ENCODE data around the gene NSUN6. TPM values are rescaled to one million over a fixed set of nuclear protein-coding genes. Genes with fewer than 3 reads are reported as not detected.
"Not testable (repeated sequence)": the region's sequence is repeated elsewhere in the genome, so short reads cannot be mapped to it uniquely, and the experiment has no call there.

Gene NSUN6
- total and polyA plus RNA-seq, 8 donors, result 8.1 to 33.9 (median 30.6) TPM

DNA sequence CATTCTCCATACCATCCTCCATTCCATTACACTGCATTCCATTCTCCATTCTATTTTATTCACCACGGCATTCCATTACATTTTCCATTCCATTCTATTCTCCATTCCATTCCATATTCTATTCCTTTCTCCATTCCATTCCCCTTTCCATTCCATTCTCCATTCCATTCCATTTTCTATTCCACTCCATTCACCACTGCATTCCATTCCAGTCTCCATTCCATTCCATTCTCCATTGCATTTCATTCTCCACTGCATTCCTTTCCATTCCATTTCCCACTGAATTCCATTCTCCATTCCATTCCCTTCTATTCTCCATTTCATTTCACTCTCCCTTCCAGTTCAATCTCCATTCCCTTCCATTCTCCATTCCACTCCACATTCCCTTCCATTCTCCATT, 79.6 kb downstream of the NSUN6 start:
- no peak for ATAC-seq
- TF ChIP-seq, protein P1, sequence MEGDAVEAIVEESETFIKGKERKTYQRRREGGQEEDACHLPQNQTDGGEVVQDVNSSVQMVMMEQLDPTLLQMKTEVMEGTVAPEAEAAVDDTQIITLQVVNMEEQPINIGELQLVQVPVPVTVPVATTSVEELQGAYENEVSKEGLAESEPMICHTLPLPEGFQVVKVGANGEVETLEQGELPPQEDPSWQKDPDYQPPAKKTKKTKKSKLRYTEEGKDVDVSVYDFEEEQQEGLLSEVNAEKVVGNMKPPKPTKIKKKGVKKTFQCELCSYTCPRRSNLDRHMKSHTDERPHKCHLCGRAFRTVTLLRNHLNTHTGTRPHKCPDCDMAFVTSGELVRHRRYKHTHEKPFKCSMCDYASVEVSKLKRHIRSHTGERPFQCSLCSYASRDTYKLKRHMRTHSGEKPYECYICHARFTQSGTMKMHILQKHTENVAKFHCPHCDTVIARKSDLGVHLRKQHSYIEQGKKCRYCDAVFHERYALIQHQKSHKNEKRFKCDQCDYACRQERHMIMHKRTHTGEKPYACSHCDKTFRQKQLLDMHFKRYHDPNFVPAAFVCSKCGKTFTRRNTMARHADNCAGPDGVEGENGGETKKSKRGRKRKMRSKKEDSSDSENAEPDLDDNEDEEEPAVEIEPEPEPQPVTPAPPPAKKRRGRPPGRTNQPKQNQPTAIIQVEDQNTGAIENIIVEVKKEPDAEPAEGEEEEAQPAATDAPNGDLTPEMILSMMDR (IDR thresholded peaks at IDR 0.05), result no peak
- intact Hi-C loops (cut with DNase I), result no loop called here
- Histone ChIP-seq H3K36me3 (peaks cover 0 to 5% of the 10 kb centered on the region in 2 donors), H3K4me3 (no peak overlapping the region), H3K4me1 (no peaks in the 10 kb centered on the region), H3K9me3 (peaks cover 0 to 62% of the 10 kb centered on the region in 2 donors), H3K27ac (no peak overlapping the region), H3K27me3 (no peaks in the 10 kb centered on the region)
- no peak for DNase-seq

DNA sequence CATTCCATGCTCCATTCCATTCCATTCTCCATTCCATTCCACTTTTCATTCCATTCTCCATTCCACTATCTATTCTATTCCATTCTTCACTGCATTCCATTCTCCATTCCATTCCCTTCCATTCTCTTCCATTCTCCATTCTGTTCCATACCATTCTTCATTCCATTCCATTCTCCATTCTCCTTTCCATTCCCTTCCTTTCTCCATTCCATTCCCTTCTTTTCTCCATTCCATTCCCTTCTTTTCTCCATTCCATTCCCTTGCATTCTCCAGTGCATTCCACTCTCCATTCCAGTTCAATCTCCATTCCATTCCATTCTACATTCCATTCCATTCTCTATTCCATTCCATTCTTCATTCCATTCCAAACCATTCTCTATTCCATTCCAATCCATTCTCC, 80.3 kb downstream of the NSUN6 start:
- Histone ChIP-seq H3K4me1 (no peaks in the 10 kb centered on the region), H3K27me3 (no peaks in the 10 kb centered on the region), H3K4me3 (no peak overlapping the region), H3K9me3 (peaks cover 0 to 69% of the 10 kb centered on the region in 2 donors), H3K27ac (no peak overlapping the region), H3K36me3 (no peaks in the 10 kb centered on the region)
- intact Hi-C loops (cut with DNase I), result no loop called here
- TF ChIP-seq, protein P1 (IDR thresholded peaks at IDR 0.05), result no peak
- ATAC-seq, result no peak
- no peak for DNase-seq

GRCh38 chr10:18570386-18570785, 81.0 kb downstream of the NSUN6 start:
- H3K36me3 ChIP-seq; intact Hi-C loops (cut with DNase I); DNase-seq; H3K27ac ChIP-seq; H3K4me3 ChIP-seq; H3K27me3 ChIP-seq; H3K4me1 ChIP-seq; ATAC-seq: not testable (repeated sequence)
- peaks cover 0 to 76% of the 10 kb centered on the region in 2 donors for H3K9me3 ChIP-seq

GRCh38 chr10:18567343-18567856, 84.0 kb downstream of the NSUN6 start:
- Histone ChIP-seq H3K27ac (no peak overlapping the region), H3K4me3 (no peak overlapping the region), H3K4me1 (no peaks in the 10 kb centered on the region), H3K27me3 (no peaks in the 10 kb centered on the region), H3K9me3 (peaks cover 0 to 95% of the 10 kb centered on the region in 2 donors), H3K36me3 (peaks cover 0 to 6% of the 10 kb centered on the region in 2 donors)
- TF ChIP-seq, protein P1 (IDR thresholded peaks at IDR 0.05), result no peak
- DNase-seq (no peak), ATAC-seq (no peak)
- intact Hi-C loops (cut with DNase I), result no loop called here

DNA sequence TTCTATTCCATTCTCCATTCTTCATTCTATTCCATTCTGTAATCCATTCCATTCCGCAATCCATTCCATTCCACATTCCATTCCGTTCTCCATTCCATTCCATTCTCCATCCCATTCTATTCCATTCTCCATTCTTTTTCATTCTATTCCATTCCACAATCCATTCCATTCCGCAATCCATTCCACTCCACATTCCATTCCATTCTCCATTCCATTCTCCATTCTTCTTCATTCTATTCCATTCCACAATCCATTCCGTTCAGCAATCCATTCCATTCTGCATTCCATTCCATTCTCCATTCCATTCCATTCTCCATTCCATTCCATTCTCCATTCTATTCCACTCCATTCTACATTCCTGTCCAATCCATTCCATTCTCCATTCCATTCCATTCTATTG, 85.2 kb downstream of the NSUN6 start:
- TF ChIP-seq, protein P1 (IDR thresholded peaks at IDR 0.05), result no peak
- ATAC-seq (no peak), DNase-seq (no peak)
- intact Hi-C loops (cut with DNase I), result no loop called here
- Histone ChIP-seq H3K36me3 (peaks cover 0 to 14% of the 10 kb centered on the region in 2 donors), H3K4me3 (no peak overlapping the region), H3K4me1 (no peaks in the 10 kb centered on the region), H3K27ac (no peak overlapping the region), H3K27me3 (no peaks in the 10 kb centered on the region), H3K9me3 (peaks cover 0 to 94% of the 10 kb centered on the region in 2 donors)

GRCh38 chr10:18565006-18565405, 86.4 kb downstream of the NSUN6 start:
- DNase-seq (no peak), ATAC-seq (no peak)
- no peaks in the 10 kb centered on the region for H3K27me3 ChIP-seq
- H3K4me3 ChIP-seq, result no peak overlapping the region
- H3K9me3 ChIP-seq, result peaks cover 0 to 93% of the 10 kb centered on the region in 2 donors
- no peak overlapping the region for H3K27ac ChIP-seq
- TF ChIP-seq, protein P1 (IDR thresholded peaks at IDR 0.05), result no peak
- H3K36me3 ChIP-seq, result peaks cover 0 to 21% of the 10 kb centered on the region in 2 donors
- no peaks in the 10 kb centered on the region for H3K4me1 ChIP-seq
- intact Hi-C loops (cut with DNase I), result no loop called here

Data from left lung (tissue), 10 donors.